Left ventricle myocardium superior (tissue), 1 donor: Measurements from ENCODE around the gene LTBP1. TPM values are rescaled to one million over a fixed set of nuclear protein-coding genes. Genes with fewer than 3 reads are reported as not detected.

ENCODE experiments used
- ATAC-seq: fragments of 200-7000 bp; cut with Tn5 transposase; one replicate; pipeline ENCODE4 v1.9.1; 2020; ENCODE audit warnings: mild to moderate bottlenecking, moderate library complexity
- DNase-seq: peaks from one replicate; pipeline ENCODE4 v3.0.0-alpha.2; 2020
- intact Hi-C: fragments of 100-400 bp; cut with micrococcal nuclease; formaldehyde crosslinking; loops from one replicate; pipeline ENCODE4 v1.11.0; 2022
- total RNA-seq: library from RNA; stranded (reverse); fragmentation: NEBNext Ultra II Directional; extraction: Animal tissue kit (Norgen Biotek cat#: 25700); gene quantifications from one replicate; pipeline ENCODE4 v1.2.1, GENCODE V29; 2021
- donor health status: DM: no; HTN: yes; CAD: no; lungs with severe emphysema.

Gene LTBP1
- total RNA-seq, 1 donor from 2014 or later = 72.5 TPM

GRCh38 chr2:32931519-32931918 lies 15.2 kb upstream of the LTBP1 start:
- no peak for DNase-seq
- intact Hi-C loops = no loop called here
- ATAC-seq = no peak

DNA sequence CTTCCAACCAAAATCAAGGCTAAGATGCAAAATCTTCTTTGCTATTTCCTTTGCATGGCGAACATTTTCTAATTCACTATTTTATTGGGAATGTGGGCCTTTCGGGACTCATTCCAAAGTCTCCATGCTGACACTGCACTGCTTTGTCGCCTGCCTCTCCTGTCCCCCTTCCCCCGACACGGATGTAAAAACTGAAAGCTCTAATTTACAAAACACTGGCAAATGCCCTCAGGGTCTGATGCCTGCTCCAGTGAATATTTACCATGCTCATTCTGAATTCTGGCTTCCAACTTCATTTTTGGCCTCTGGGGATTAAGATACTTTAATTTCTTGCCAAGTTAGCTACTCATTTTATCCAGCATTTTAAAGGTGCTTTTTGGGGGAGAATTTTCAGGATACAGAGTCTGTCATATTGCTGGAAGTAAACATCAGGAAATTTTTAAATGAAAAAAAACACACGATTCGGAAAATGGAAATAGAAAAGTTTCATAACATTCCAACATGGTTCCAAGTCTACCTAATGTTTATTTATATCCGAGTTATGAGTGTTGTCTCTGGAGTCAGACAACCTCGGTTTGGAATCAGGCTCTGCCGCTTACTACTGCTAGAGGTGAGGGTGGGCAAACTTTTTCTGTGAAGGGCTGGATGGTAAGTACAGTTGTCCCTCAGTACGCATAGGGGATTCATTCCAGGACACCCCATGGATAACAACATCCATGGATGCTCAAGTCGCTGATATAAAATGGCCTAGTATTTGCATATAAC lies 14.6 kb upstream of the LTBP1 start:
- ATAC-seq (peak; percentile 57), DNase-seq (no peak)
- intact Hi-C loops = no loop called here

DNA sequence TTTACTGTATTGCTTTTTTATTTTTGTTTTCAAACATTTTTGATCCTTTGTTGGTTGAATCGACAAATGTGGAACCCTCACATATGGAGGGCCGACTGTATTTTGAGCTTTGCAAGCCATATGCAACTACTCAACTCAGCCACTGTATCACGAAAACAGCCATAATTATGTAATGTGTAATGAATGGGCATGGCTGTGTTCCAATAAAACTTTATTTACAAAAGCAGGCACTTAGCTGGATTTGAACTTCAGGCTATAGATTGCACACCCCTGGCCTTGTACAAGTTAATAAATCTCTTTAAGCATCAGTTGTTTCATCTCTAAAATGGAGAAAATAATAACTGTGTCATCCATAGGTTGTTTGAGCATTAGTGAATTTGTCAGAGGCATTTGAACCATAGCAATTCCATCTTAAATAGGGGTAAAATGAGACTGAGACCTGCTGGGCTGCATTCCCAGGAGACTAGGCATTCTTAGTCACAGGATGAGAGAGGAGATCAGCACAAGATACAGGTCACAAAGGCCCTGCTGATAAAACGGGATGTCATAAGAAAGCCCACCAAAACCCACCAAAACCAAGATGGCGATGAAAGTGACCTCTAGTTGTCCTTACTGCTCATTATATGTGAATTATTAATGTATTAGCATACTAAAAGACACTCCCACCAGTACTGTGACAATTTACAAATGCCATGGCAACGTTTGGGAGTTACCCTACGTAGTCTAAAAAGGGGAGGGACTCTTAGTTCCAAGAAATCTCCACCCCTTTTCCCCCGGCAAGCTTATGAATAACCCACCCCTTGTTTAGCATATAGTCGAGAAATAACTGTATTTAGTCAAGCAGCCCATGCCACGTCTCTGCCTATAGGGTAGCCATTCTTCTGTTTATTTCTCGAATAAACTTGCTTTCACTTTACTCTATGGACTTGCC lies 13.7 kb upstream of the LTBP1 start:
- DNase-seq (no peak), ATAC-seq (no peak)
- intact Hi-C loops = no loop called here

DNA sequence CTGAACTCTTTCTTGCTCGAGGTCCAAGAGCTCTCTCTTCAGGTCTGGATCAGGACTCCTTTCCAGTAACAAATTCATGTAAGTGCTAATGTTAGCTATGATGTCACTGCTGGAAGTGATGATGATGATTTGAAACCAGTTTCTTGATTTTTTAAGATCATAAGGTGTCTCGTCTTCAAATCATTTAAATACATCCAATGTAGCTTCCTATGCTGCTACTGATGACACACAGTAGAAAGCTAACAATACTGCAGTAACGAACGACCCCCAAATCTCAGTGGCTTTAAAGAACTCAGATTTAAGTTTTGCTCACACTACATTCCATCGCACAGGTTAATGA lies 13.0 kb upstream of the LTBP1 start:
- no peak for ATAC-seq
- intact Hi-C loops = no loop called here
- no peak for DNase-seq

DNA sequence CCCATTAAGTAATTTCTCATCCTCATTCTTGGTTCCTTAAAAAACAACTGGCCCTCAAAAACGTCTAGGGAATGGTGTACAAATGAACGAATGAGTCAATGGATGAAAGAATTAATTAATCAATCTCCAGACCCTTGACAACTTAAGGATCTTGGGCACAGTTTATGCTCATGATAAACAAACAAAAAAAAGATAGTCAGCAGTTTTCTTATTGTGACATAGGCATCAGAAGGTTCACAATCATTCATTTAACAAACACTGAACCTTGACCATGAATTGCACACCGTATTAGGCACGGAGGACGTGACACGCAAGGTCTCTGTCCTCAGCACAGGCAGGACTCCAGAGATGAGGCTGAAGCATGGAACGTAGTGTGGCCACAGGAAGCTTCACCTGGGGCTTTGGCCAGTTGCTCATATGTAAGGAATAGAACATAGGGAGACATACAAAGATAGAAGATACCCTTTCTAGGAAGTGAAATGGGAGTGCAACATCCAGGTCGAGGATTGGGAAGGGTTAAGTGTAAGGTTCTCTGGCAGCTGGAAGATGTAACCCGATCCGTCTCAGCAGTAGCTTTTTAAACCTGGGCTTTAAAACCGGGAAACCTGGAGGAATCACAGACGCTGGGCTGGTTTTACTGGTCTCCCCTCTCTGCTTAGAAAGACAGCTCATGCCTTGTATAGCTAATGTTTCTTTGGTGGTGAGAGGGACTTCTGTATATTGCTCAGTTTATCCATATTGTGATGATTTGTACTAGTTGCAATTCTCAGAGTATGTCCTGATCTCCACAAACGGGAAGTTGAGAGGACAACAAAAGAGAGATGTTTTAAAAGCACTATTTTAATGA lies 8.9 kb upstream of the LTBP1 start:
- intact Hi-C loops = no loop called here
- DNase-seq = no peak
- no peak for ATAC-seq

DNA sequence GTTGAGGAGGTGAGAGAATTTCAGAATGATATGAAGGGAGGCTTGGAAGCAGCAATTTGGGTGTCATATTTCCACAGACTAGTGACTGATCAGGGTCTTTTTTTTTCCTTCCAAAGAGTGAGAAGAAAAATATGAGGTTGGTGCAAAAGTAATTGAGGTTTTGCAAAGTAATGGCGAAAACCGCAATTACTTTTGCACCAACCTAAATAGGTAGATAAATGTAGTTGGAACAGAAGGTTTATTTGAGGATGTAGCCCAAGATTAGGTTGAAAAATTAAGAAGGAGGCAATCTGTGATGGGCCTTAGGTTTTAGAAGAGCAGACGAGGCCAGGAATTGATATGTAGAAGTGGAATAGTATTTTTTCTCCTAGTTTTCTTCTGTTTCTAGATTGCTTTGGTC lies 7.8 kb upstream of the LTBP1 start:
- DNase-seq (no peak), ATAC-seq (no peak)
- intact Hi-C loops = no loop called here

DNA sequence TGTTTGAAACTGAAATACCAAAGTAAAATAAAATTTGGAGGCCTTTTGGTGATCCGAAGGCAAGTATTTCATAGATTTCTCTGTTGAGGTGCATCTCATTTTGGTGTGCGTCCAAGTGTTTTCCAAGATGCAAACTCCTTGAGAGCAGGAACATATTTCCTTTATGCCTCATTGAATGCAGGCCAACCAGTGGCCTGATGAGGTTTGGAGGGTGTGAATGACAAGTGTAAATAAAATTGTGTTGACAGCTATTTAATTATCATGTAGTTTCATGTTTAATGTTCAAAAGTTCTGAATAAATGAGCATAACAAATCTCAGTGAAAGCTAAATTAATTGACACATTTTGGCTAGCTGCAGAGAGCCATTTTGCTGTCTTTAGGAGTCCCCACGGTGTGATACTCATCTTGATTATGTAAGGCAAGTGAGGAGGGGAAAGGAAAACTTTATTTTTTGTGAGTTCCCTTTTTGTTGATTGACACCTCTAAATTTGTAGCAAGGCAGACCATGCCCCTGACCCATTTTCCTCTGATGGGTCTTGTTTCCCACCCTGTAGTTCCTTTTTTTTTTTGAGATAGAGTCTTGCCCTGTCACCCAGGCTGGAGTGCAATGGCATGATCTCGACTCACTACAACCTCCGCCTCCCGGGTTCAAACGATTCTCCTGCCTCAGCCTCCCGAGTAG lies 6.3 kb upstream of the LTBP1 start:
- intact Hi-C loops = no loop called here
- ATAC-seq (no peak), DNase-seq (no peak)

- ATAC-seq (peak; percentile 48), DNase-seq (no peak)
- intact Hi-C loops = no loop called here
Measured at GRCh38 chr2:32941944-32942690, 4.6 kb upstream of the LTBP1 start.

- DNase-seq (no peak), ATAC-seq (no peak)
- intact Hi-C loops = no loop called here
Measured at GRCh38 chr2:32942793-32943485, 3.8 kb upstream of the LTBP1 start.

DNA sequence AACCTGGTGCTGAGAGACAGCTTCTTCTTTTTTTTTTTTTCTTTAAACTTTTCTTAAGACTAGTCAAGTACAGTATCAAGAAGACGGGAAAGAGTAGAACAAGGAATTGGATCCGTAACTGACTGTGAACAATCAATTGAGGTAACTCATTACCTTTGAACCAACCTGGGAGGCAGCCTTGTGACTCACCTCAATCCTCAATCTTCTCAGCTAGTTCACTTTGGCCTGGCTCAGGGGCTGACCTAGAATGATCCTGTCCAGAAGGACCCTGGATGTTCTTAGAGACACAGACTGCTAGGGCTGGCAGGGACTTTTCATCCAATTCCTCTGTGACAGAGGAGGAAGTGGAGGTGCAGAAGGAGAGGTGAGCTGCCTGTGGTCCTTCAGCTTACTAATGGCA lies 1.5 kb upstream of the LTBP1 start:
- intact Hi-C loops = loop anchor here (5.0 kb wide), 1 partner anchor 173 kb away; no protein-coding TSS in a partner anchor

GRCh38 chr2:32947076-32947483 lies 327 bp downstream of the LTBP1 start:
- intact Hi-C loops = loop anchor here (5.0 kb wide), 1 partner anchor 175 kb away; no protein-coding TSS in a partner anchor
- ATAC-seq (peak; percentile 41), DNase-seq (peak; percentile 48)

More for the DNA sequence above, 1.5 kb upstream of the LTBP1 start:
- ATAC-seq = no peak
- no peak for DNase-seq

- peak; percentile 71 for DNase-seq
- intact Hi-C loops = loop anchor here (5.0 kb wide), 1 partner anchor 175 kb away; no protein-coding TSS in a partner anchor
Measured at GRCh38 chr2:32947484-32948143, 861 bp downstream of the LTBP1 start.

GRCh38 chr2:32948266-32948665 lies 1.5 kb downstream of the LTBP1 start:
- intact Hi-C loops = loop anchor here (5.0 kb wide), 1 partner anchor 176 kb away; no protein-coding TSS in a partner anchor
- DNase-seq (no peak), ATAC-seq (no peak)

More at GRCh38 chr2:32947484-32948143, 861 bp downstream of the LTBP1 start:
- ATAC-seq = peak; percentile 55

DNA sequence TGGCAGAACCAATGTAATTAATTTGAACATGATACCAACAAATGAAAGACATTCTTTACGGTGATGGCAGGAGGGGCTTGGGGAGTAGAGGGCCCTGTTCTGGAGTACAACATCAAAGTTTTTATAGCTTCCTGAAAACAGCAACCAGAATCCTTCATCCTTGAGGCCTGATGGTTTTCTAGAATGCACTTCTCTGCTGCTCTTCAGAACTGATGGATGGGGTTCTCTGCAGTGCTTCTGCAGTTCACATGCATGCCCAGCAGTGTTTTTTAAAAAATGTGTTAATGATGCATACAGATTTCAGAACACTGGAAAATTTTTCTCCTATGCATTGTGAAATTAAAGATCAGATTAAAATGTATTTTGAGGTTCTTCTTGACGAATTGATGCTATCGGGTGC lies 2.5 kb downstream of the LTBP1 start:
- DNase-seq (no peak), ATAC-seq (no peak)
- intact Hi-C loops = loop anchor here (5.0 kb wide), 1 partner anchor 177 kb away; no protein-coding TSS in a partner anchor

- ATAC-seq (no peak), DNase-seq (no peak)
- intact Hi-C loops = no loop called here
Measured at GRCh38 chr2:32951672-32952071, 4.9 kb downstream of the LTBP1 start.

GRCh38 chr2:32952761-32953476 lies 6.2 kb downstream of the LTBP1 start:
- ATAC-seq = peak; percentile 83
- intact Hi-C loops = no loop called here

More at GRCh38 chr2:32952761-32953476, 6.2 kb downstream of the LTBP1 start:
- DNase-seq = no peak
